Gastroesophageal sphincter (tissue), 3 donors: ENCODE data around the gene IL1RAPL1.

Experiments
- CTCF ChIP-seq, 4 experiments: fragments of 200-600 bp in 2 of 4; fragments of 450-650 bp in 2 of 4; sonication (generic) in 1 of 4; IDR thresholded peaks; one replicate each; pipeline ENCODE4 v1.5.1; 2017 to 2019; ENCODE audit warnings: antibody characterized with exemption in 4 of 4, mild to moderate bottlenecking in 2 of 4, moderate library complexity in 2 of 4
- POLR2AphosphoS5 ChIP-seq: sonication (generic); formaldehyde crosslinking; IDR thresholded peaks from one replicate; pipeline ENCODE4 v1.6.1; 2017; ENCODE audit warnings: antibody characterized with exemption

- TF ChIP-seq CTCF (IDR thresholded peaks at IDR 0.05) (no peak), POLR2AphosphoS5 (no peak)
Measured at GRCh38 chrX:28719620-28720019, 132.4 kb downstream of the IL1RAPL1 start.
